Measurements from ENCODE around the gene RNF212B.
"Not testable (repeated sequence)": the region's sequence is repeated elsewhere in the genome, so short reads cannot be mapped to it uniquely, and the experiment has no call there.

The RNF212B gene

GRCh38 chr14:23243066-23243465, 5.3 kb downstream of the RNF212B start:
- DNase-seq, result no peak

- DNase-seq, result peak; percentile 50
Measured at GRCh38 chr14:23245282-23245681, 7.5 kb downstream of the RNF212B start.

- no peak for DNase-seq
Measured at GRCh38 chr14:23248601-23249000, 10.9 kb downstream of the RNF212B start.

- DNase-seq, result no peak
Measured at GRCh38 chr14:23249824-23250223, 12.1 kb downstream of the RNF212B start.

- DNase-seq, result no peak
Measured at GRCh38 chr14:23252006-23252405, 14.3 kb downstream of the RNF212B start.

GRCh38 chr14:23252420-23253333, 14.9 kb downstream of the RNF212B start:
- DNase-seq, result no peak

GRCh38 chr14:23258256-23258655, 20.5 kb downstream of the RNF212B start:
- no peak for DNase-seq

GRCh38 chr14:23259426-23259825, 21.7 kb downstream of the RNF212B start:
- no peak for DNase-seq

GRCh38 chr14:23260849-23261248, 23.1 kb downstream of the RNF212B start:
- DNase-seq, result not testable (repeated sequence)

GRCh38 chr14:23269193-23269592, 31.5 kb downstream of the RNF212B start:
- DNase-seq, result no peak

GRCh38 chr14:23275412-23275811, 37.7 kb downstream of the RNF212B start:
- no peak for DNase-seq

GRCh38 chr14:23277189-23277588, 39.5 kb downstream of the RNF212B start:
- DNase-seq, result no peak

- DNase-seq, result peak; percentile 6
Measured at GRCh38 chr14:23277928-23278327, 40.2 kb downstream of the RNF212B start.

GRCh38 chr14:23281247-23281646, 43.5 kb downstream of the RNF212B start:
- no peak for DNase-seq

GRCh38 chr14:23284654-23285529, 47.2 kb downstream of the RNF212B start:
- DNase-seq, result peak; percentile 27

GRCh38 chr14:23285530-23286019, 47.8 kb downstream of the RNF212B start:
- no peak for DNase-seq

GRCh38 chr14:23286020-23286901, 48.5 kb downstream of the RNF212B start, which contains the start of gene HOMEZ:
TSS of gene HOMEZ (minus strand) at chr14:23286132. CDS start at chr14:23285952, 180 bp downstream.
- DNase-seq, result peak; percentile 97

GRCh38 chr14:23286902-23287479, 49.3 kb downstream of the RNF212B start:
- DNase-seq, result no peak

GRCh38 chr14:23294734-23295561, 57.2 kb downstream of the RNF212B start:
- DNase-seq, result peak; percentile 82

- DNase-seq, result no peak
Measured at GRCh38 chr14:23296012-23296777, 58.5 kb downstream of the RNF212B start.

Data from DMS53 (cell line).